ENCODE results near the gene IL36B.

GRCh38 chr2:113093613-113093977, 40.9 kb upstream of the IL36B start:
- TF ChIP-seq ZNF778 (CRISPR knock-in tag; IDR thresholded peaks at IDR 0.05) (no peak), XRCC5 (IDR thresholded peaks at IDR 0.05; ENCODE audit: low read depth, low read length) (no peak), KLF6 (CRISPR knock-in tag; IDR thresholded peaks at IDR 0.05; ENCODE audit: borderline replicate concordance) (no peak), TRIM24 (IDR thresholded peaks at IDR 0.05) (no peak), ZKSCAN3 (CRISPR knock-in tag; IDR thresholded peaks at IDR 0.05) (no peak), RFX5 (IDR thresholded peaks at IDR 0.05; ENCODE audit: low read depth, low read length) (no peak)
